HG03097 (cell line): Measurements from ENCODE around the gene TIMELESS.
"Not testable (repeated sequence)": the region's sequence is repeated elsewhere in the genome, so short reads cannot be mapped to it uniquely, and the experiment has no call there.

ENCODE experiments used
- ATAC-seq: cut with Tn5 transposase; IDR thresholded peaks from one replicate; pipeline ENCODE4 v1.9.1; 2021; ENCODE audit not compliant: unreplicated experiment, low FRiP score

The TIMELESS gene

DNA sequence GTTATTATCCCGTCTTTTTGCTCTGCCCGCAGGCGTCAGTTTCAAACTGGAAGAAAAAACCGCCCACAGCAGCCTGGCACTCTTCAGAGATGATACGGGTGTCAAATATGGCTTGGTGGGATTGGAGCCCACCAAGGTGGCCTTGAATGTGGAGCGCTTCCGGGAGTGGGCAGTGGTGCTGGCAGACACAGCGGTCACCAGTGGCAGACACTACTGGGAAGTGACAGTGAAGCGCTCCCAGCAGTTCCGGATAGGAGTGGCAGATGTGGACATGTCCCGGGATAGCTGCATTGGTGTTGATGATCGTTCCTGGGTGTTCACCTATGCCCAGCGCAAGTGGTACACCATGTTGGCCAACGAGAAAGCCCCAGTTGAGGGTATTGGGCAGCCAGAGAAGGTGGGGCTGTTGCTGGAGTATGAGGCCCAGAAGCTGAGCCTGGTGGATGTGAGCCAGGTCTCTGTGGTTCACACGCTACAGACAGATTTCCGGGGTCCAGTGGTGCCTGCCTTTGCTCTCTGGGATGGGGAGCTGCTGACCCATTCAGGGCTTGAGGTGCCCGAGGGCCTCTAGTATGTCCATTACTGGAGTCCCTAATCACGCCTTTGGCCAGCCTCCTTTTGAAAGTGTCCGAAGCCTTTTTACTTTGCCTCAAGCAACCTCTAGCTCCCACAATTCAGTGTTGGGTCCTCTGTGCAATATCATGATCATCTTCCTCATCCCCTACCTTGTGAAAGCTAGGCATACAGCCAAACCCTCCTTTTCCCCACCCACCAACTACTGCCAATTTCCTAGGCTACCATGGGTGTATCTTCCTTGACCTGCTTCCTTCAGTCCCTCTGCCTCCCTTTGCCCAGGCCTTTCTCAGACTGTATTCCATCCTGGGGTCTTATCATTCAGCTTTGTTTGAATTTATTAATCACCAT is 20.0 kb upstream of the TIMELESS start:
- ATAC-seq, result no peak

DNA sequence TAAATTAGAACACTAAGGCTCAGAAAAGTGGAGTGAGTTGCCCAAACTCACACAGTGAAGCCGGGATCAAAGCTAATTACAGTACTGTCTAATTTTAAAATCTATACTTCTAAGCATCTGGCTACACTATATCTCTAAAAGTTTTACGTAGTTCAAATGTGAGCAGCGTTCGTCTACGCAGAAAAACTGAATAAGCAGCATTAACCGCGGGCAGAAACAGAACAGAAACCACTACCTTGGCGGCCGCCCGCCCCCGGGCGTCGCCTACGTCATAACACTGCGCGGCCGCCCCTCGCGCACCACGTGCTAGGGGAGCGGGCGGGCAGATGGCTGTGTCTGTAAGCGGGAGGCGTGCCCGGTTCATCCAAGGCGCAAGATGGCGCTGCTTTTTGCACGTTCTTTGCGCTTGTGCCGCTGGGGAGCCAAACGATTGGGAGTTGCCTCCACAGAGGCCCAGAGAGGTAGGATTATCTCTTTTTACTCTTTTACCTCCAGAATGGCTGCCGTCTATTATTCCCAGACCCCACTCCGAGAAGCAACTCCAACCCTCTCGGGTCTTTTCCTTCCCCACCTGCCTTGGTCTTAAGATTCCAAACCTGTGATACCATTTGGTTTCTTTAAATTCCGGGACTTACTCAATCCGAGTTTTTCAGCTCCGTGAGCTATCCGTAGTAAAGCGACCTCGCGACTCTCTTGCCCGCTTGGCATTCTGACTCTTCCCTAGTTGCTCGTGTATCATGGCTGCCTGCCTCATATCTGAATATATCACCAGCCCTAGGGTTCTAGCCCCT is 19.2 kb upstream of the TIMELESS start, which contains the start of gene SPRYD4:
TSS of gene SPRYD4 (plus strand) at position 363 of the 791 bp plus-strand sequence. CDS start at position 377, 14 bp downstream.
- peak; percentile 84 for ATAC-seq

DNA sequence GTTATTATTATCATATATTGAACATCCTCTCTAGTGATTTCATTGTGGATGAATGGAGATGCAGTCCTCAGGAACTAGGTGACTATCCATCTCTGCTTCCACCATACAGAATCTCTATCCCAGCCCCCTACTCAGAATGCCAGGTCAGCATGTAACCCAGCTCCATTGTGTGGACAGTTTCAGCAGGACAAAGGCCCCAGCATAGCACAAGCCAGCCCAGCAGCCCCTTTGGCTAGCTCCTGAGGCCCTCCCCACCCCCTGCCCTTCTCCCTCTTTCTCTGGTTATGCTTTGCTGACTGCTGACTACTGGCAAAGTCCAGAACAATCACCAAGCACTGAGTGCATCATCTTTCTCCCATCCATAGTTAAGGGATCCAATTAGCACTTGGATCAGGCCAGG is 13.3 kb upstream of the TIMELESS start:
- no peak for ATAC-seq

DNA sequence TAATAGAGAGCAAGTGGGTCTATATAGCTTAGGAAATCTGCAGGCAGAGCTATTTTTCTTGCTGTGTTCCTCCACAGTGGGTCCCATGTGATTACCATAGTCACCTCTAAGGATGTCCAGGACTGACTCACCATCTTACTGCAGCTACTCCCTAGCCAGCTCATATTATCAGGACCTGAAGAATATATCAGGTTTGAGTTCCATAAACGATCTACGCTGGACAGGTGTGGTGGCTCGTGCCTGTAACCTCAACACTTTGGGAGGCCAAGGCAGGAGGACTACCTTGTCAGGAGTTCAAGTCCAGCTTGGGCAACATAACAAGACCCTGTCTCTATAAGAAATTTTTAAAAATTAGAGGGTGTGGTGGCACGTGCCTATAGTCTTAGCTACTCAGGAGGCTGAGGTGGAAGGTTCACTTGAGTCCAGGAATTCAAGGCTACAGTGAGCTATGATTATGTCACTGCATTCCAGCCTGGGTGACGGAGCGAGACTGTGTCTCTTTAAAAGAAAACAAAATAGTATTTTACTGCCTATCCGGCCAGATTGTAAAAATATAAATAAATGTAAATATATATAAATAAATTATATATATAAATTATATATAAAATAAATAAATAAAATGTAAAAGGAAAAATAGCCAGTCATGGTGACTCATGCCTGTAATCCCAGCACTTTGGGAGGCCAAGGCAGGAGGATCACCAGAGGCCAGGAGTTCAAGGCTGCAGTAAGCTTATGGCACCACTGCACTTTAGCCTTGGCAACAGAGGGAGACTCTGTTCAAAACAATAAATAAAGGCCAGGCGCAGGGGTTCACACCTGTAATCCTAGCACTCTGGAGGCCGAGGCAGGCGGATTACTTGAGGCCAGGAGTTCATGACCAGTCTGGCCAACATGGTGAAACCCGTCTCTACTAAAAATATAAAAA is 12.3 kb upstream of the TIMELESS start:
- ATAC-seq, result no peak

DNA sequence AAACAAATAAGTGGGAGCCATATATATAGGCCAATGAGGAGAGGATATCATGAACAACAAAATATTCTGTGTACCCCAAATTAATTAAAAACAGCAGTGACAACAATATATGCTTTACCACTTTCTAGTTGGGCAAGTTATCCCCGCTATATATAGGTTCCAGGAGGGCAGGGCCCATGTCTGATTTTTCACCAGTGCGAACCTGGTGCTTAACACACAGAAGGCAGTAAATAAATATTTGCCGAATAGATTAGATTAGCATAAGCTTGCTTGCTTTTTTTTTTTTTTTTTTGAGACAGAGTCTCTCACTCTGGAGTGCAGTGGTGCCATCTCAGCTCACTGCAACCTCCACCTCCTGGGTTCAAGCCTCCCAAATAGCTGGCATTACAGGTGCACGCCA is 8.6 kb upstream of the TIMELESS start:
- no peak for ATAC-seq

DNA sequence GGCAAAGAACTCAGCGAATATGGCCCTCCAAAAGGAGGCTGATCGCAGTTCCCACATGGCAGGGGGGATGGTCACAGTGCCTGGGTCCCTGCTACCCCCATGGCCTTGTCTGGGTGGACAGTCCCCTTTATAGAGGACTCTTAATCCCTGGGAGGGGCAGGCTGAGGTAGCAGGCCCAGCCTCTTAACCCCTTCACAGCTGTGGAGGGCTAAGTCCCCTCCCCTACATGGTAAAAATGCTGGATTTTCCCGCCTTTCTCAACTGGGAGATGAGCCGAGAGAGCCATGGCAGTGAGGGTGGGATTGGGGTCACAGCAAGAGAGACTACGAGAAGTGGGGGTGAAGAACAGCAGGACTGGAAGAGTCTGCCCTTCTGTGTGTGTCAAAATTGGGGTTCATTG is 5.3 kb upstream of the TIMELESS start, which contains the start of gene MIP:
TSS of gene MIP (minus strand) at position 101 of the 400 bp plus-strand sequence. CDS start at position 57, 44 bp downstream.
- ATAC-seq, result no peak

DNA sequence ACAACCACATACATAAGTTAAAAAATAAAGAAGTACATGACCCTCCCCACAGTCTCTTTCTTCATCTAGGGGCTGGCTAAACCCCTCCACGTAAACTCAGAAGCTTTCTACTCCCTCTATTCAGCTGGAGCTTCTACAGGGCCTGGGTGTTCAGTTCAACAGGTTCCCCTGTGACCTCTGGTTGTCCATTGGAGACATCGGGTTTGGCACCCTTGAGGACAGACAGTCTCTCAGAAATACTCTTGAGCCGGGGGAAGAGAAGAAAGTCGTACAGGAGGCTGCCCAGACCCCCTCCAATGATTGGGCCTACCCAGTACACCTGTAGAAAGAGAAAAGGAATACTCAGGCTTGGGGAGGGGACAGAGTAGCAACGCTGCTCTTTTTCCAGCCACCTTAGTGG is 1.9 kb upstream of the TIMELESS start:
- ATAC-seq, result no peak

DNA sequence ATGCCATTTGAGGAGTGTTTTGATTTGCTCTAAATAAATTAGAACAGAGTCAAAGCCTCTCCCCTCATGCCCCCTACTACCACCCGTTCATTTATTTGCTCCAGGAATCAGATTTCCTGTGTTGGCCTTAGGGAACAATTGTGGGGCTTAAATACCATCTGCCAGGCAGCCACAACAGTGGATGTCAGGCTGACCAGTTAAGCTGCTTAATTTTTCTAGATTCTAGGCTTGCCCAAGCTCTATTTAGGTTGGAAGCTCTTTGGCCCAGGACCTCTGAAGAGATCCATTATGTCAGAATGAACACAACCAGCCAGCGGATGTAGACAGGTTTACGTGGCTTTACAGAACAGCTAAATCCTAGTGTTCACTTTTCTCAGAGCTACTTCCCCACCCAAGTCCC is 1.0 kb upstream of the TIMELESS start:
- ATAC-seq, result no peak

DNA sequence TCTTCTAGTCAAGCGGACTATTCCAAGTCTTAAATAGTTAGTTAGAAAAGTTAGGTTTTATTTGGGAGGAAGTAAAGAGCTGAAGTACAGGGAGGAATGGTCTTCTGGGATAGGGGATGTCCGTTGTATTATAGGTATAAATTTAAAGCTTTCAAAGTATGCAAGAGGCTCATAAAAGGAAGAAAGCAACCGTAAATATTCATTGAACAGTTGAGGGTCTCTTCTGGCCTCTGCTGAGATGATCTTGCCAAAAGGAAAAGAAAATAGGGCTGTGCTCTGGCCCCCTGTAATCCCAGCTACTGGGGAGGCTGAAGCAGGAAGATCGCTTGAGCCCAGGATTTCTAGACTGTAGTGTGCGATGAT is 377 bp upstream of the TIMELESS start:
- ATAC-seq, result no peak

DNA sequence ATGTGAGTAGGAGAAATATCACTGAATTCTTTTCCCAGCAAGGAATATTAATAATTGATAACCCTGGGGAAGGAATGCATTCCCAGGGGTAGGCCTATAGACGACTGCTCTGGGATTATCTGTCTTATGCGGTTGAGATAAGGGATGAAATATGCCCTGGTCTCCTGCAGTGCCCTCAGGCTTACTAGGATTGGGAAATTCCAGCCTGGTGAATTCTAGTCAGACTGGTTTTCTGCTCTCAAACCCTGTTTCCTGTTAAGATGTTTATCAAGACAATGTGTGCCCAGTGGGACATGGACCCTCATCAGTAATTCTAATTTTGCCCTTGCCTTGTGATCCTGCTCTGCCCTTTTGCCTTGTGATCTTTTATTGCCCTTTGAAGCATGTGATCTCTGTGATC is 6.0 kb downstream of the TIMELESS start:
- not testable (repeated sequence) for ATAC-seq

DNA sequence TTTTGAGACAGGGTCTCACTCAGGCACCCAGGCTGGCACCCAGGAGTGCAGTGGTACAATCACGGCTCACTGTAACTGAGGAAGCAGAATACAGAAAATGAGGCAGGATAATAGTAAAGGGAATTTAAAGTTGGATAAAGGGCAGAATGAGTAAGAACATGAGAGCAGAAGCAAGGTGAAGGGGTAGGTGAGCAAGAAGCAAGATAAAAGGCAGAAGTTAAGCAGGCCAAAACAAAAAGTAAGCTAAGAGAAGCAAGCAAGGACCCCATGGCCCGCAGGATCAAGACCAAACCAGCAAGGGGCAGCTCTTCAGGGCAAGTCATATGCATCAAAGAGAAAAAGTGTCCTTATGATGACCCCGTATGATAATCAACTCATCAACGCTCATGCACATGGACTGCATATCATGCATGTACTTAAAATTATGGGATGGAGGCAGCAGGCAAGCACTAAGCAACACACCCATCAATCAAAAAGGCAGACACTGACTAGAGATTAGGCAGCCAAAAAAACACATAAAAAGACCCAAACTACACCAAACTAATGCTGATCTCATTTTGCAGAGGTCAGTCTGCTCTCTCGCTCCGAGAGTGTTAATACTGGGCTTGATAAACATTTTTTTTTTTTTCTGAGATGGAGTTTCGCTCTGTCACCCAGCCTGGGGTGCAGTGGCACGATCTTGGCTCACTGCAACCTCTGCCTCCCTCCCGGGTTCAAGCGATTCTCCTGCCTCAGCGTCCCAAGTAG is 11.6 kb downstream of the TIMELESS start:
- ATAC-seq, result no peak

DNA sequence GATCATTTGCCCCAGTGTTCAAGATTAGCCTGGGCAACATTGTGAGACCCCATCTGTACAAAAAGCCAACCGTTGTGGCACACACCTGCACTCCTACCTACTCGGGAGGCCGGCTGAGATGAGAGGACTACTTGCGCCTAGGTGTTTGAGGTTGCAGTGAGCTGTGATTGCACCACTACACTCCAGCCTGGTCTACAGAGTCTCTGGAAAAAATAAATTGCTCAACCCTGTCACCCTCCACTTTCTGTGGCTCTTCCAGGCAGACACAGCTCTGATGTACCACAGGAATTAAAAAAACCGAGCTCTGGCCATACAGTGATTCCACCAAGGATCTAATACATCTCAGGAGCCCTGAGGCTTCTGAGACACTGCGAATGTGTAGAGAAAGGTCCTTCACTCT is 14.4 kb downstream of the TIMELESS start:
- ATAC-seq, result no peak

DNA sequence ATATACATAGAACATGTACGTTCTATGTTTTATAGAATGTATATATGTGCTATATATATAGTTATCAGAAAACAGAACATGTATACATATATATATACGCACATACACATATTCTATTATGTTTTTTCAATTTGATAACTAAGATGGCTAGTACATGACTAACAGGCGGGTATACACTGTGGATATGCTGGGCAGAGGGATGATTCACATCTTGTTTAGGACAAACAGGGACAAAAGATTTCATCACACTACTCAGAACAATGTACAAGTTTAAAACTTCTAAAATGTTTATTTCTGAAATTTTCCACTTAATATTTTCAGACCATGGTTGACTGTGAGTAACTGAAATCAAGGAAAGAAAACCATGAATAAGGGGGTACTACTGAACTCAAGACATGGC is 17.4 kb downstream of the TIMELESS start:
- no peak for ATAC-seq

DNA sequence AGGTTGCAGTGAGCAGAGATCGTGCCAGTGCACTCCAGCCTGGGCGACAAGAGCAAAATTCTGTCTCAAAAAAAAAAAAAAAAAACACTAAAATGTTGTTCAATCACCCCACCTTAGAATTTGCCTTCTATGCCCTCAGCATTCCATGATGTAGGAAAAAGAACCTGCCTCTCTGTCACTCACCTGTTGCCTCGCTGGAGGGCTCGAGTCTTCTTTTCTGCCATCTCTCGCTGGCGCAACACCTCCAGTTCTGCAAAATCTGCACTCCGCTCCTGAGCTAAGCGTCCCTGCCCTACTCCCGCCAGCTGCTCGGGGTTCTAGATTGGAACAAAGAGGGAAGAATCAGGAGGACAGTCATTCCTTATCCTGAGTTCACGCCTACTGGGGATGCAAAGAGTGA is 17.9 kb downstream of the TIMELESS start:
- no peak for ATAC-seq

DNA sequence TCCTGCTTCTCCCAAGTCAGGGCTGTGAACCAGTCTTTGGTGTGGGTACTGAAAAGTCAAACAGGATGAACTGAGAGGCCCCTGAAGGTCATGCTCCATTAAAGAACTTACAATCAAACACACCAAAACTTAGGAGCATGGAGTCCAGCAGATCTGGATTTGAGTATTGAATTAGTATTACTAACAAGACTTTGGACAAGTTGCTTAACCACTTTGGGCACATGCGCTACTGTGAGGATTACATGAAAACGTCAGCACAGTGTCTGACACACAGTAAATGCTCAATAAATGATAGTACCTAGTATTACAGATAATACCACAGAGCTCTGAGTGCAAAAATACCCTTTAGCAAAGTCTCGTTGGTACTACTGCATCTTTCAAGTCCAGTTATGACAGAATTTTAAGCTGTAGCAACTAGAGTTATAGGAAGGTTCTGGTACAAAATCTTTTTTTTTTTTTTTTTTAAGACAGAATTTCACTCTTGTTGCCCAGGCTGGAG is 23.2 kb downstream of the TIMELESS start:
- no peak for ATAC-seq

DNA sequence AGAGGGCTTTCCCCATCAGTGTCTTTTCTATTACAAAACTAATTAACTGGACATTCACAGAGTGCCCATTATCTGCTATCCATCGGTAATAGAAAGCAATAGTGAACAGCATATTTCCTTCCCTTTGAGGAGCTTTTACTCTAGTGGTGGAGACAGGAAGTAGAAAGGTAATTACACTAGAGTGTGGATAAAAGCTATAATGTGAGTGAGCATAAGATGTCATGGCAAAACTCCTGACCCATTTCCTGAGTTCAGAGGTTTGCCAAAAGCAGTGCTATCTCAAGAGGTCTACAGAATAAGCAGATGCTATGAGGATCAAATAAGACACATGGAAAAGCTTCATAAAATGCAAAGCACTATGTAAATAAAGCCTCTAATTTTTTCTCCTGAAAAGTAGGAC is 24.0 kb downstream of the TIMELESS start:
- ATAC-seq, result no peak

DNA sequence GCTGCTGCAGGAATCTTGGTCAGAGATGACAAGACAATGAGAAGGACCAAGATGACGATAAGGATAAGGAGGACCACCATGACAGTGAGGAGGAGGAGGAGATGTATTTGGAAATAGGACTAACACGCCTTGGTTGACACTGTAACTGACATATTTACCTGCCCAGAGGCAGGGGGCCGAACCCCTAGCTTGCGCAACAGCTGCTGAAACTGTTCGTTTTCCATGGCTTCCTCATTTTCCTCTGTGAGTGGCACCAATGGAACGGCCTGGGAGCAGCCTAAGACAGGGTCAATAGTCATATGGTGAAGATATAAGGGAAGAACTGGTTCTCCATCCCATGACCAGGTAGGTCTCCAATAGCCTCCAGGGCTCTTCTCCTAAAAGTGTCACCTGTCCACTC is 28.8 kb downstream of the TIMELESS start:
- no peak for ATAC-seq

DNA sequence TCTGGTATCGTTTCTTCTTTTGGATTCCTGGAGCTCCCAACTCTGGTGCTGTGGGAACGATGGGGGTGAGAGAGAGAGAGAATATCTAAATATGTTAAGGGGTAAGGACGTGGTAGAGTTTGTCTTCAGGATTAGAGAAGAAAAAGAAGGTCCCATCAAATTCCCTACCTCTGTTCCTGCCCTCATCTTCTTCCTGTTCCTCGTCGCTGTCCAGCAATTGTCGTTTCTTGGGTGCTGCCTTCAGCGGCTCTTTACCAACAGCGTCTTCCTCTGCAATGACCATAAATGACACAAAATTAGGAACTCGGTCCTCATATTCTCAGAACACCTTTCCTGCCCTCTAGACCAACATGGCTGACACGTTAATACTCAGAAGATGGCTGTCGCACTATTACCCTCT is 31.5 kb downstream of the TIMELESS start:
- ATAC-seq, result no peak

DNA sequence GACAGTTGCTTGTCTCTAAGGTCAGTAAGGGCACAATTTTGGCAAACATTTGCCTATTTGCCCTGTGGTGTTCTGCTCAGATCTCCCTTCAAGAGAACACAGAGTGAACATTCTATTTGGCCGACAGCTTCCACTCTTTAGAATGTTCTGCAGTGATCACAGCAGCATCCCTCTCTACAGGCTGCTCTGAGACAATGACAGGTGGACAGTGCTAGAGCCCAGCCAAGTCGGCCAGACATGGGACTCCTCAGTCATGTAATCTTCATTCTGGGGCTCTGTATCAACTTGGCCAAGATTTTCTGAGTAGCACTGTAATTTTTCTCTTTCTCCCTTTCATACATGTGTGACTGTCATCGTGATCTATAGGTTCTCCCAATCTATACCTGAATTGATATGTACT is 34.8 kb downstream of the TIMELESS start:
- ATAC-seq, result no peak

DNA sequence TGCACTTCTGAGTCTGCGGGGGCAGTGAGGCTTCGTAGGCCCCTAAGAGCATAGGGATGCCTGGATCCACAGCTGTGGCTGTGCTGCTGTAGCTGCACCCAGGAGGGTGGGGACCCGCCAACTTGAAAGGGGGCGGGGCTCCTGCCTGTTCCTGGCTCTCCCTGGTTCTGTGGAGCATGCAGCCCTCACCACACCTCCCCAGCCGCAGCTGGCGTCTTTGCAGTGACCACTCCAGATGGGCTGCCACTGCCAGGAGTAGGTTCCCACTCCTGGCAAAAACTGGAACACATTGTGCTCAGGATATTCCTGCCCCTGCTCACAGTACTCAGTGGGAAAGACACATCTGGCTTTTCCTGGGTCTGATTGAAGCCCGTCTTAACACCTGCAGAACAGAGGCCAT is 35.8 kb downstream of the TIMELESS start:
- ATAC-seq, result no peak
